ENCODE data around the gene HSPA9. TPM values are rescaled to one million over a fixed set of nuclear protein-coding genes. Genes with fewer than 3 reads are reported as not detected.

The HSPA9 gene
- total RNA-seq, 2 donors from 2014 or later, result 291 to 305 TPM

DNA sequence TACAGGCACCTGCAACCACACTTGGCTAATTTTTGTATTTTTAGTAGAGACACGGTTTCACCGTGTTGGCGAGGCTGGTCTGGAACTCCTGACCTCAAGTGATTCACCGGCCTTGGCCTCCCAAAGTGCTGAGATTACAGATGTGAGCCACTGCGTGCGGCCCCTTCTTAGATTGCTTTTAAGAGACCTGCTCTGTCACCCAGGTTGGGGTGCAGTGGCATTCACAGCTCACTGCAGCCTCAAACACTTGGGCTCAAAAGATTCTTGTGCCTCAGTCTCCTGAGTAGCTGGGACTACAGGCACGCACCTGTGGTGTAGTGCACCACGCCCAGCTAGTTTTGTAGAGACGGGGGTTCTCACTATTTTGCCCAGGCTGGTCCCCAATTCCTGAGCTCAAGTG, 11.0 kb downstream of the HSPA9 start:
- H3K4me1 Mint-ChIP-seq, result peaks cover 35% of the 10 kb centered on the region

DNA sequence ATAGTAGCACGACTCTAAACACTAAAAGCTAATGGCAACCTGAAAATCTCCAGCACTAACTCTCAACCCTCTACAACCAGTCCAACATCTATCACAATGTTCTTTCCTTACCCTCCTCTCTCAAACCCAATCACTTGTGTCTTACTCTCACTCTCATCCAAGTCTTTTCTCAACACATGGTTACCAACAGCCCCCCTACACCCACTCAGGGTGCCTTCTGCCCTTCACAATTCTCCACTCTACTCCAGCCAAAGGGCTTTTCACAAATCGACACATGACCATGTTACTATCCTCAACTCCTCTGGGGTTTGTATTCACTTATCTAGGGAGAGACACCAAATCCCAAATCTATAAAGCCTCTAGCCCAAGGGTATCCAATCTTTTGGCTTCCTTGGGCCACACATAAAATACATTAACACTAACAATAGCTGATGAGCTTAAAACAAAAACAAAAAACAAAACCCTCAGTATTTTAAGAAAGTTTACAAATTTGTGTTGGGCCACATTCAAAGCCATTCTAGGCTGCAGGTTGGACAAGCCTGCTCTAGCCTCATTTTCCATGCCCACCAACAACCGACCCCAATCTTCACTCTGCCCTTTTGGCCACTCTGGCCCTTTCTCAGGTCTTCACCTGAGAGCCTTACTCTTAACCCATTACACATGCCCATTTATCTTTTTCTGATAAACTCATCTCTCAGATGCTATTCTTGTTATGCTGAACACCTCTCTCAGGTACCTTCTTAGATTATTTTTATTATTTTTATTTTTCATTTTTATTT, 11.7 kb downstream of the HSPA9 start:
- no peaks in the 10 kb centered on the region for H3K9me3 ChIP-seq (ENCODE audit: control insufficient read depth, low read length, poor library complexity, severe bottlenecking)
- peak overlapping the region; percentile 43 for H3K4me3 Mint-ChIP-seq
- peak overlapping the region; percentile 94 for H3K27ac Mint-ChIP-seq
- ATAC-seq (no peak), DNase-seq (no peak)
- H3K36me3 Mint-ChIP-seq (ENCODE audit: low read depth), result peaks cover 22% of the 10 kb centered on the region
- peaks cover 33% of the 10 kb centered on the region for H3K4me1 Mint-ChIP-seq
- no peaks in the 10 kb centered on the region for H3K27me3 Mint-ChIP-seq

More for the DNA sequence above, 11.0 kb downstream of the HSPA9 start:
- Mint-ChIP-seq H3K4me3 (no peak overlapping the region), H3K36me3 (ENCODE audit: low read depth) (peaks cover 23% of the 10 kb centered on the region), H3K27ac (peak overlapping the region; percentile 95), H3K27me3 (no peaks in the 10 kb centered on the region)
- DNase-seq (no peak), ATAC-seq (no peak)
- no peaks in the 10 kb centered on the region for H3K9me3 ChIP-seq (ENCODE audit: control insufficient read depth, low read length, poor library complexity, severe bottlenecking)

GRCh38 chr5:138560971-138561370, 14.2 kb downstream of the HSPA9 start:
- H3K9me3 ChIP-seq (ENCODE audit: control insufficient read depth, low read length, poor library complexity, severe bottlenecking), result no peaks in the 10 kb centered on the region
- H3K4me1 Mint-ChIP-seq, result peaks cover 27% of the 10 kb centered on the region
- DNase-seq, result no peak
- ATAC-seq, result no peak
- no peak overlapping the region for H3K4me3 Mint-ChIP-seq
- H3K27me3 Mint-ChIP-seq, result no peaks in the 10 kb centered on the region
- H3K36me3 Mint-ChIP-seq (ENCODE audit: low read depth), result peaks cover 20% of the 10 kb centered on the region
- peak overlapping the region; percentile 83 for H3K27ac Mint-ChIP-seq

DNA sequence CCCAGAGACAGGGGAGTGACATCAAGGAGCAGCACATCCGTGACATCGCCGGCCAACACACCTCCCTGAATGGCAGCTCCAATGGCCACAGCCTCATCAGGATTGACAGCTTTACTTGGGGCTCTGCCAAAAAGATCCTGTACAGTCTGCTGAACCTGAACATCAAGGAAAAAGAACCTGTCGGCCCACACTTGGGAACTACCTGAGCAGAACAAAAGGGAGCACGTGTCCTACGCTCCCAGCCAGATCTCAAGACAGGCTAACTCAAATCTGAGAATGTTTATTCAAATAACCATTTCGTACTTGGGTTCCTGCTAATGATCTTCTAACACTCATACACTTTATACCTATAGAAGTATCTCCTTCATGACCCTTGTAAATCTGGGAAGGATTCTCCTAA, 15.3 kb downstream of the HSPA9 start:
- Mint-ChIP-seq H3K36me3 (ENCODE audit: low read depth) (peaks cover 18% of the 10 kb centered on the region), H3K27me3 (no peaks in the 10 kb centered on the region), H3K4me3 (no peak overlapping the region), H3K4me1 (peaks cover 21% of the 10 kb centered on the region), H3K27ac (peak overlapping the region; percentile 85)
- ATAC-seq (no peak), DNase-seq (no peak)
- no peaks in the 10 kb centered on the region for H3K9me3 ChIP-seq (ENCODE audit: control insufficient read depth, low read length, poor library complexity, severe bottlenecking)

DNA sequence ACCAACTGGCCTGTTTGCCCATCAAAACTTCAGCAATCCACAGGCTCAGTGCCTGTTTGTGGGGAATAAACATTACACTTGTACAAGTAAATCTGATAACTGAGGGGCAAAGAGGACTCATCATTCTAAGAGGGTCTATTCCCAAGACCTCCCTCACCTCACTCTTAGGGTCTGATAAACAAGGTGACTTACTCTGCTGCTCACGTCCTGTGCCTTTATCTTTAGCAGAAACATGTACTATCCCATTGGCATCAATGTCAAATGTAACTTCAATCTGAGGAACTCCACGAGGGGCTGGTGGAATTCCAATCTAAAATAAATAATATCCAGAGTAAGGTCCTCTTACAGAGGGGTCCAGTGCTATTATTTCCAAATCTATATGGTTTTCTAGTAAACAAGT, 17.5 kb downstream of the HSPA9 start:
- H3K9me3 ChIP-seq (ENCODE audit: control insufficient read depth, low read length, poor library complexity, severe bottlenecking), result no peaks in the 10 kb centered on the region
- ATAC-seq (no peak), DNase-seq (no peak)
- Mint-ChIP-seq H3K36me3 (ENCODE audit: low read depth) (peaks cover 11% of the 10 kb centered on the region), H3K4me3 (no peak overlapping the region), H3K27me3 (no peaks in the 10 kb centered on the region), H3K27ac (peak overlapping the region; percentile 85), H3K4me1 (peaks cover 10% of the 10 kb centered on the region)

DNA sequence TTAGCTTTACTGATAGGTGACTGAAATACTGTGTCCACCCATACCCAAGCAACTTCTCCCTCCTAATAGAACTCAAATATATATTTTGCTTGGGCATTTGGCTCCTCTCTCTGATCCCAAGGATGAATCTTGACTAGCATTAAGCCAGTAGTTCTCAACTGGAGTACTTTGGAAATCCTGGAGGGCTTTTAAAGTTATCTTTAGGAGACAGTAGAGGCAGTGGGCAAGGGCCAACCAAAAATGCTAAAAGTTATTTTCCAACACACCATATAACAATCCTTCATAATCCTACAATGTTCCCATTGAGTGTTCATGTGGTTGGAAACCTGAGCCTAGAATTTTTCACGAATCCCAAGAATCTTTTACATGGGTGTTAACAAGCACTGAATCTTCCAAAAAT, 21.1 kb downstream of the HSPA9 start:
- Mint-ChIP-seq H3K27ac (no peak overlapping the region), H3K4me3 (no peak overlapping the region), H3K27me3 (no peaks in the 10 kb centered on the region), H3K36me3 (ENCODE audit: low read depth) (peaks cover 7% of the 10 kb centered on the region), H3K4me1 (peaks cover 11% of the 10 kb centered on the region)
- no peak for DNase-seq
- ATAC-seq, result no peak
- no peaks in the 10 kb centered on the region for H3K9me3 ChIP-seq (ENCODE audit: control insufficient read depth, low read length, poor library complexity, severe bottlenecking)

DNA sequence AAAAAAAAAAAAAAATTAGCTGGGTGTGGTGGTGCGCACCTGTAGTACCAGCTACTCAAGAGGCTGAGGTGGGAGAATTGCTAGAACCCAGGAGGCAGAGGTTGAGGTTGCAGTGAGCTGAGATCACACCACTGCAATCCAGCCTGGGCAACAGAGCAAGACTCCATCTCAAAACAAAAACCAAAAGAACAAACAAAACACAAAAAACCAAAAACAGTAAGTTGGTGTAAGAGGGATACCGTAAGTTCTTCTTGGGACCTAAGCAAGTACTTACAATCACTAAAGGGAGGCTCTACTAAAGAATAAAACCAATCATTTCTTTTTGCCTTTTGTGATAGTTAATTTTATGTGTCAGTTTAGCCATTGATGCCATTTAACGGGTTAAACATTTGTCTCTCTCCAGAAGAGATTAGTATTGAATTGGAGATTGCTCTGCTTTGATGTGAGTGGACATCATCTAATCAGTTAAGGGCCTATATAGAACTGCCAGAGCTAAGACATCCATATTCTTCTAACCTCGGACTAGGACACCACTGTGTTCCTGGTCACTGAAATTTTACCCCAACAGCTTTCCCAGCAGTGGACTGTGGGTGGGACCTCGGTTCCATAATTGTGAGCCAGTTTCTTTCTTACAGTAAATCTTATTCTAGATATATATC, 21.6 kb downstream of the HSPA9 start:
- no peak overlapping the region for H3K4me3 Mint-ChIP-seq
- DNase-seq (no peak), ATAC-seq (no peak)
- H3K27me3 Mint-ChIP-seq, result no peaks in the 10 kb centered on the region
- H3K9me3 ChIP-seq (ENCODE audit: control insufficient read depth, low read length, poor library complexity, severe bottlenecking), result no peaks in the 10 kb centered on the region
- H3K27ac Mint-ChIP-seq, result no peak overlapping the region
- H3K4me1 Mint-ChIP-seq, result peaks cover 10% of the 10 kb centered on the region
- peaks cover 4% of the 10 kb centered on the region for H3K36me3 Mint-ChIP-seq (ENCODE audit: low read depth)

DNA sequence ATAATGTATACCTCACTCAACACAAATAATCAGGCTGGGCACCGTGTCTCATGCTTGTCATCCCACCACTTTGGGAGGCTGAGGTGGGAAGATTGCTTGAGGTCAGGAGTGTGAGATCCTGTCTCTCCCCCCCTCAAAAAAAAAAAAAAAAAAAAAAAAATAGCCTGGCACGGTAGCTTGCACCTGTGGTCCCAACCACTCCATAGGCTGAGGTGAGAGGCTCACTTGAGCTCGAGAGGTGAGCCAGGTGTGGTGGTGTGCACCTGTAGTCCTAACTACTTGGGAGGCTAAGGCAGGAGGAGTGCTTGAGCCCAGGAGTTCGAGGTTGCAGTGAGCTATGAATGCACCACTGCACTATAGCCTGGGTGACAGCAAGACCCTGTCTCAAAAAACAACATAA, 22.5 kb downstream of the HSPA9 start:
- no peak overlapping the region for H3K4me3 Mint-ChIP-seq
- H3K9me3 ChIP-seq (ENCODE audit: control insufficient read depth, low read length, poor library complexity, severe bottlenecking), result no peaks in the 10 kb centered on the region
- DNase-seq (no peak), ATAC-seq (no peak)
- H3K4me1 Mint-ChIP-seq, result peaks cover 17% of the 10 kb centered on the region
- peaks cover 4% of the 10 kb centered on the region for H3K36me3 Mint-ChIP-seq (ENCODE audit: low read depth)
- H3K27ac Mint-ChIP-seq, result no peak overlapping the region
- no peaks in the 10 kb centered on the region for H3K27me3 Mint-ChIP-seq

GRCh38 chr5:138549414-138549813, 25.8 kb downstream of the HSPA9 start:
- Mint-ChIP-seq H3K27me3 (no peaks in the 10 kb centered on the region), H3K27ac (peak overlapping the region; percentile 70), H3K4me1 (peaks cover 26% of the 10 kb centered on the region), H3K36me3 (ENCODE audit: low read depth) (peaks cover under 1% of the 10 kb centered on the region), H3K4me3 (no peak overlapping the region)
- ATAC-seq (no peak), DNase-seq (no peak)
- H3K9me3 ChIP-seq (ENCODE audit: control insufficient read depth, low read length, poor library complexity, severe bottlenecking), result no peaks in the 10 kb centered on the region

GRCh38 chr5:138545919-138546562, 29.2 kb downstream of the HSPA9 start:
- Mint-ChIP-seq H3K4me1 (peaks cover 47% of the 10 kb centered on the region), H3K27me3 (no peaks in the 10 kb centered on the region), H3K36me3 (ENCODE audit: low read depth) (peaks cover 6% of the 10 kb centered on the region)

GRCh38 chr5:138544181-138545134, 30.7 kb downstream of the HSPA9 start:
- DNase-seq, result no peak
- Mint-ChIP-seq H3K4me1 (peaks cover 51% of the 10 kb centered on the region), H3K36me3 (ENCODE audit: low read depth) (peaks cover 6% of the 10 kb centered on the region), H3K27me3 (no peaks in the 10 kb centered on the region), H3K27ac (peak overlapping the region; percentile 100), H3K4me3 (peak overlapping the region; percentile 100)
- no peak for ATAC-seq
- no peaks in the 10 kb centered on the region for H3K9me3 ChIP-seq (ENCODE audit: control insufficient read depth, low read length, poor library complexity, severe bottlenecking)

More at GRCh38 chr5:138545919-138546562, 29.2 kb downstream of the HSPA9 start:
- Mint-ChIP-seq H3K4me3 (peak overlapping the region; percentile 63), H3K27ac (peak overlapping the region; percentile 100)
- ATAC-seq (no peak), DNase-seq (no peak)
- no peaks in the 10 kb centered on the region for H3K9me3 ChIP-seq (ENCODE audit: control insufficient read depth, low read length, poor library complexity, severe bottlenecking)

- no peaks in the 10 kb centered on the region for H3K27me3 Mint-ChIP-seq
- H3K36me3 Mint-ChIP-seq (ENCODE audit: low read depth), result peaks cover 6% of the 10 kb centered on the region
- peak overlapping the region; percentile 100 for H3K27ac Mint-ChIP-seq
- peak; percentile 65 for ATAC-seq
- H3K4me3 Mint-ChIP-seq, result peak overlapping the region; percentile 100
- no peaks in the 10 kb centered on the region for H3K9me3 ChIP-seq (ENCODE audit: control insufficient read depth, low read length, poor library complexity, severe bottlenecking)
- H3K4me1 Mint-ChIP-seq, result peaks cover 53% of the 10 kb centered on the region
- DNase-seq, result peak in 1 of 3 donors; percentile 59
These were observed 31.5 kb downstream of the HSPA9 start for GRCh38 chr5:138543730-138544104.

All from T-helper 17 cell (primary cell).